ENCODE results near the gene RPA4. TPM values are rescaled to one million over a fixed set of nuclear protein-coding genes. Genes with fewer than 3 reads are reported as not detected.

Gene RPA4
- total RNA-seq, 1 experiment from 2014 or later: 0.17 TPM

DNA sequence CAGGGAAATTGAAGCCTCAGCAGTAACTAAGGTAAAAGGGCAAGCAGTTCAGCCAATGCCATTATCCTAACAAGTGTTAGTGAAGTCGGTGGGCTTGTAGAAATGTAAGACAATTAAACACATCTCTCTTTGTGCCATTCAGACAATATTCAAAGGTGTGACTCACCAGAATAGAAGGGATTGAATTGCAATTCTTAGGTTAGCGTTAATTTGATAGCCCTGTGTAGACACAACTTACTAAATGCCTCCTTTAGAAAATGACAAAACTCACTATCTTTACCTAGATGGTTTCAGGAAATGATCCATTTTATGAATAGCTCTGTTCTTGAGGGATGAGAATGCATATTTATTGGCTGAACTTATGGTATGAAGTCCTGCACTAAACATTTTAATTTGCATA is 35.2 kb downstream of the RPA4 start:
- TF ChIP-seq, protein P1, sequence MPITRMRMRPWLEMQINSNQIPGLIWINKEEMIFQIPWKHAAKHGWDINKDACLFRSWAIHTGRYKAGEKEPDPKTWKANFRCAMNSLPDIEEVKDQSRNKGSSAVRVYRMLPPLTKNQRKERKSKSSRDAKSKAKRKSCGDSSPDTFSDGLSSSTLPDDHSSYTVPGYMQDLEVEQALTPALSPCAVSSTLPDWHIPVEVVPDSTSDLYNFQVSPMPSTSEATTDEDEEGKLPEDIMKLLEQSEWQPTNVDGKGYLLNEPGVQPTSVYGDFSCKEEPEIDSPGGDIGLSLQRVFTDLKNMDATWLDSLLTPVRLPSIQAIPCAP (CRISPR knock-in tag; IDR thresholded peaks at IDR 0.05): no peak
- TF ChIP-seq NFYB (CRISPR knock-in tag; conservative IDR thresholded peaks at IDR 0.05; ENCODE audit: low read depth) (no peak), NR3C1 (CRISPR knock-in tag; conservative IDR thresholded peaks at IDR 0.05; ENCODE audit: low read depth) (no peak), FOXJ3 (CRISPR knock-in tag; IDR thresholded peaks at IDR 0.05; ENCODE audit: borderline replicate concordance) (no peak), ZNF232 (CRISPR knock-in tag; IDR thresholded peaks at IDR 0.05) (no peak), ZNF219 (CRISPR knock-in tag; IDR thresholded peaks at IDR 0.05; ENCODE audit: borderline replicate concordance) (no peak), ATF1 (CRISPR knock-in tag; IDR thresholded peaks at IDR 0.05) (no peak), ZNF423 (CRISPR knock-in tag; IDR thresholded peaks at IDR 0.05) (no peak), GRHL2 (CRISPR knock-in tag; IDR thresholded peaks at IDR 0.05; ENCODE audit: insufficient replicate concordance, severe bottlenecking) (no peak)
- TF ChIP-seq, protein P2, sequence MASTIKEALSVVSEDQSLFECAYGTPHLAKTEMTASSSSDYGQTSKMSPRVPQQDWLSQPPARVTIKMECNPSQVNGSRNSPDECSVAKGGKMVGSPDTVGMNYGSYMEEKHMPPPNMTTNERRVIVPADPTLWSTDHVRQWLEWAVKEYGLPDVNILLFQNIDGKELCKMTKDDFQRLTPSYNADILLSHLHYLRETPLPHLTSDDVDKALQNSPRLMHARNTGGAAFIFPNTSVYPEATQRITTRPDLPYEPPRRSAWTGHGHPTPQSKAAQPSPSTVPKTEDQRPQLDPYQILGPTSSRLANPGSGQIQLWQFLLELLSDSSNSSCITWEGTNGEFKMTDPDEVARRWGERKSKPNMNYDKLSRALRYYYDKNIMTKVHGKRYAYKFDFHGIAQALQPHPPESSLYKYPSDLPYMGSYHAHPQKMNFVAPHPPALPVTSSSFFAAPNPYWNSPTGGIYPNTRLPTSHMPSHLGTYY (CRISPR knock-in tag; IDR thresholded peaks at IDR 0.05): no peak
- TF ChIP-seq, protein P3, sequence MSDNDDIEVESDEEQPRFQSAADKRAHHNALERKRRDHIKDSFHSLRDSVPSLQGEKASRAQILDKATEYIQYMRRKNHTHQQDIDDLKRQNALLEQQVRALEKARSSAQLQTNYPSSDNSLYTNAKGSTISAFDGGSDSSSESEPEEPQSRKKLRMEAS (CRISPR knock-in tag; IDR thresholded peaks at IDR 0.05): no peak
- TF ChIP-seq, protein P4, sequence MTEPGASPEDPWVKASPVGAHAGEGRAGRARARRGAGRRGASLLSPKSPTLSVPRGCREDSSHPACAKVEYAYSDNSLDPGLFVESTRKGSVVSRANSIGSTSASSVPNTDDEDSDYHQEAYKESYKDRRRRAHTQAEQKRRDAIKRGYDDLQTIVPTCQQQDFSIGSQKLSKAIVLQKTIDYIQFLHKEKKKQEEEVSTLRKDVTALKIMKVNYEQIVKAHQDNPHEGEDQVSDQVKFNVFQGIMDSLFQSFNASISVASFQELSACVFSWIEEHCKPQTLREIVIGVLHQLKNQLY (CRISPR knock-in tag; IDR thresholded peaks at IDR 0.05): no peak
- TF ChIP-seq, protein P5, sequence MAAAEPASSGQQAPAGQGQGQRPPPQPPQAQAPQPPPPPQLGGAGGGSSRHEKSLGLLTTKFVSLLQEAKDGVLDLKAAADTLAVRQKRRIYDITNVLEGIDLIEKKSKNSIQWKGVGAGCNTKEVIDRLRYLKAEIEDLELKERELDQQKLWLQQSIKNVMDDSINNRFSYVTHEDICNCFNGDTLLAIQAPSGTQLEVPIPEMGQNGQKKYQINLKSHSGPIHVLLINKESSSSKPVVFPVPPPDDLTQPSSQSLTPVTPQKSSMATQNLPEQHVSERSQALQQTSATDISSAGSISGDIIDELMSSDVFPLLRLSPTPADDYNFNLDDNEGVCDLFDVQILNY (CRISPR knock-in tag; IDR thresholded peaks at IDR 0.05): no peak
- ATAC-seq (no peak), DNase-seq (ENCODE audit: low spot score) (no peak)
- Mint-ChIP-seq H3K27ac (no peak overlapping the region), H3K4me1 (peaks cover 16% of the 10 kb centered on the region), H3K4me3 (no peak overlapping the region), H3K27me3 (ENCODE audit: low read depth) (no peaks in the 10 kb centered on the region), H3K36me3 (no peaks in the 10 kb centered on the region), H3K9me3 (no peaks in the 10 kb centered on the region)
- ChIA-PET POLR2A (no interaction called here), CTCF (no interaction called here)

DNA sequence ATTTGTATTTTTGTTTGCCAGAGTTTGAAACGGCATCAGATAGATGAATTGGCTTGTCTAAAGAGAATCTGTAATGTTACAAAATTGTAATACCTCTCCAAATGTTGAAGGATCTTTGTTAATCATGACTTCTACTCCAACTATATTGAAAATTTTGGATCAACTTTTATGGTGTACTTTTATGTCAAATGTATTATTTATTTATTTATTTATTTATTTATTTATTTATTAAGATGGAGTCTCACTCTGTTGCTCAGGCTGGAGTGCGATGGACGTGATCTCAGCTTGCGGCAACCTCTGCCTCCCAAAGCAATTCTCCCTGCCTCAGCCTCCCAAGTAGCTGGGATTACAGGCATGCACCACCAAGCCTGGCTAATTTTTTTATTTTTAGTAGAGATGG is 36.0 kb downstream of the RPA4 start:
- Mint-ChIP-seq H3K9me3 (no peaks in the 10 kb centered on the region), H3K27ac (no peak overlapping the region), H3K4me3 (no peak overlapping the region), H3K27me3 (ENCODE audit: low read depth) (no peaks in the 10 kb centered on the region), H3K4me1 (peaks cover 16% of the 10 kb centered on the region), H3K36me3 (no peaks in the 10 kb centered on the region)
- DNase-seq (ENCODE audit: low spot score) (no peak), ATAC-seq (no peak)
- ChIA-PET CTCF (no interaction called here), POLR2A (no interaction called here)
- TF ChIP-seq, protein P6, sequence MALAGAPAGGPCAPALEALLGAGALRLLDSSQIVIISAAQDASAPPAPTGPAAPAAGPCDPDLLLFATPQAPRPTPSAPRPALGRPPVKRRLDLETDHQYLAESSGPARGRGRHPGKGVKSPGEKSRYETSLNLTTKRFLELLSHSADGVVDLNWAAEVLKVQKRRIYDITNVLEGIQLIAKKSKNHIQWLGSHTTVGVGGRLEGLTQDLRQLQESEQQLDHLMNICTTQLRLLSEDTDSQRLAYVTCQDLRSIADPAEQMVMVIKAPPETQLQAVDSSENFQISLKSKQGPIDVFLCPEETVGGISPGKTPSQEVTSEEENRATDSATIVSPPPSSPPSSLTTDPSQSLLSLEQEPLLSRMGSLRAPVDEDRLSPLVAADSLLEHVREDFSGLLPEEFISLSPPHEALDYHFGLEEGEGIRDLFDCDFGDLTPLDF (CRISPR knock-in tag; IDR thresholded peaks at IDR 0.05): no peak

DNA sequence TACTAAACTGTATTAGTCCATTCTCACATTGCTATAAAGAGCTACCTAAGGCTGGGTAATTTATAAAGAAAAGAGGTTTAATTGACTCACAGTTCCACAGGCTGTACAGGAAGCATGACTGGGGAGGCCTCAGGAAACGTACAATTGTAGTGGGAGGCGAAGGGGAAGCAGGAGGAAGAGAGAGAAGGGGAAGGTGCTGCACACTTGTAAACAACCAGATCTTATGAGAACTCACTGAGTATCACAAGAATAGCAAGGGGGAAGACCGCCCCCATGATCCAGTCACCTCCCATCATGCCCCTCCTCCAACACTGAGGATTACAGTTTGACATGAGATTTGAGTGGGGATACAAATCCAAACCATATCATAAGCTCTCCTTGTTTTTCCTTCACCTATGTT is 40.9 kb downstream of the RPA4 start:
- Mint-ChIP-seq H3K4me3 (no peak overlapping the region), H3K9me3 (no peaks in the 10 kb centered on the region), H3K36me3 (no peaks in the 10 kb centered on the region), H3K27ac (no peak overlapping the region), H3K4me1 (peaks cover 11% of the 10 kb centered on the region), H3K27me3 (ENCODE audit: low read depth) (no peaks in the 10 kb centered on the region)
- ChIA-PET POLR2A (no interaction called here), CTCF (no interaction called here)
- no peak for TF ChIP-seq ETV6 (CRISPR knock-in tag; IDR thresholded peaks at IDR 0.05)
- TF ChIP-seq FOXJ3 (CRISPR knock-in tag; IDR thresholded peaks at IDR 0.05; ENCODE audit: borderline replicate concordance): no peak
- no peak for ATAC-seq
- no peak for DNase-seq (ENCODE audit: low spot score)

DNA sequence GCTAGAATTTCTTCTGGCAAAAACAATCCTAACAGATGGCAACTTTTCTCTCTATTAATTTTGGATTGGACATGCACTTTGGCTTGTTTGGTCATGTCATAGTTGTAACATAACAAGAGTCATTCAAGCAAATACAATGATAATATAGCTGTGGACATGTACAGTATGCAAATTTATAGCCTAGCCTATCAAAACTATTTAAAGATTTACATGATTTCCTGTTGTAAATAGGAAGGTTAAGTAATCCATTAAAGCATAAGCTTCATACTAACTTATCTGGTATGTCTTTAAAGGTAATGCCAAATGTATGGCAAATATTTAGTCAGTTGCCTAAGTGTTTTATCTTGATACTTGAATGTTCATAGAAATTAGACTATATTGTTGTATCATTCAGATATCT is 45.3 kb downstream of the RPA4 start:
- Mint-ChIP-seq H3K36me3 (no peaks in the 10 kb centered on the region), H3K27ac (no peak overlapping the region), H3K9me3 (no peaks in the 10 kb centered on the region), H3K27me3 (ENCODE audit: low read depth) (no peaks in the 10 kb centered on the region), H3K4me3 (no peak overlapping the region), H3K4me1 (peaks cover 3% of the 10 kb centered on the region; the same call in 1 of the 2 replicates)
- ChIA-PET CTCF (no interaction called here), POLR2A (no interaction called here)
- ATAC-seq (no peak), DNase-seq (ENCODE audit: low spot score) (no peak)
- TF ChIP-seq CREM (CRISPR knock-in tag; IDR thresholded peaks at IDR 0.05): no peak
- TF ChIP-seq, protein P7, sequence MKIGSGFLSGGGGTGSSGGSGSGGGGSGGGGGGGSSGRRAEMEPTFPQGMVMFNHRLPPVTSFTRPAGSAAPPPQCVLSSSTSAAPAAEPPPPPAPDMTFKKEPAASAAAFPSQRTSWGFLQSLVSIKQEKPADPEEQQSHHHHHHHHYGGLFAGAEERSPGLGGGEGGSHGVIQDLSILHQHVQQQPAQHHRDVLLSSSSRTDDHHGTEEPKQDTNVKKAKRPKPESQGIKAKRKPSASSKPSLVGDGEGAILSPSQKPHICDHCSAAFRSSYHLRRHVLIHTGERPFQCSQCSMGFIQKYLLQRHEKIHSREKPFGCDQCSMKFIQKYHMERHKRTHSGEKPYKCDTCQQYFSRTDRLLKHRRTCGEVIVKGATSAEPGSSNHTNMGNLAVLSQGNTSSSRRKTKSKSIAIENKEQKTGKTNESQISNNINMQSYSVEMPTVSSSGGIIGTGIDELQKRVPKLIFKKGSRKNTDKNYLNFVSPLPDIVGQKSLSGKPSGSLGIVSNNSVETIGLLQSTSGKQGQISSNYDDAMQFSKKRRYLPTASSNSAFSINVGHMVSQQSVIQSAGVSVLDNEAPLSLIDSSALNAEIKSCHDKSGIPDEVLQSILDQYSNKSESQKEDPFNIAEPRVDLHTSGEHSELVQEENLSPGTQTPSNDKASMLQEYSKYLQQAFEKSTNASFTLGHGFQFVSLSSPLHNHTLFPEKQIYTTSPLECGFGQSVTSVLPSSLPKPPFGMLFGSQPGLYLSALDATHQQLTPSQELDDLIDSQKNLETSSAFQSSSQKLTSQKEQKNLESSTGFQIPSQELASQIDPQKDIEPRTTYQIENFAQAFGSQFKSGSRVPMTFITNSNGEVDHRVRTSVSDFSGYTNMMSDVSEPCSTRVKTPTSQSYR (CRISPR knock-in tag; IDR thresholded peaks at IDR 0.05): no peak
- TF ChIP-seq SMAD3 (CRISPR knock-in tag; IDR thresholded peaks at IDR 0.05; ENCODE audit: borderline replicate concordance): no peak
- no peak for TF ChIP-seq CREB1 (CRISPR knock-in tag; IDR thresholded peaks at IDR 0.05)
- TF ChIP-seq GRHL2 (CRISPR knock-in tag; IDR thresholded peaks at IDR 0.05; ENCODE audit: insufficient replicate concordance, severe bottlenecking): no peak
- no peak for TF ChIP-seq SOX15 (CRISPR knock-in tag; IDR thresholded peaks at IDR 0.05)
